Glomerular endothelial cell (primary cell): ENCODE measurements around the gene ADIPOQ. TPM values are rescaled to one million over a fixed set of nuclear protein-coding genes. Genes with fewer than 3 reads are reported as not detected.
"Not testable (repeated sequence)": the region's sequence is repeated elsewhere in the genome, so short reads cannot be mapped to it uniquely, and the experiment has no call there.

Source experiments
- DNase-seq: peaks from one replicate; pipeline ENCODE4 v3.0.0-alpha.2; 2011; ENCODE audit warnings: low read depth, low spot score; ENCODE audit errors: extremely low read depth
- total RNA-seq: library from RNA; depleted of rRNA; stranded (reverse); fragments of >200 nt; gene quantifications from 2 replicates; pipeline ENCODE4 v1.2.3, GENCODE V29; 2015

ADIPOQ gene
- total RNA-seq, 1 donor from 2014 or later = not detected

DNA sequence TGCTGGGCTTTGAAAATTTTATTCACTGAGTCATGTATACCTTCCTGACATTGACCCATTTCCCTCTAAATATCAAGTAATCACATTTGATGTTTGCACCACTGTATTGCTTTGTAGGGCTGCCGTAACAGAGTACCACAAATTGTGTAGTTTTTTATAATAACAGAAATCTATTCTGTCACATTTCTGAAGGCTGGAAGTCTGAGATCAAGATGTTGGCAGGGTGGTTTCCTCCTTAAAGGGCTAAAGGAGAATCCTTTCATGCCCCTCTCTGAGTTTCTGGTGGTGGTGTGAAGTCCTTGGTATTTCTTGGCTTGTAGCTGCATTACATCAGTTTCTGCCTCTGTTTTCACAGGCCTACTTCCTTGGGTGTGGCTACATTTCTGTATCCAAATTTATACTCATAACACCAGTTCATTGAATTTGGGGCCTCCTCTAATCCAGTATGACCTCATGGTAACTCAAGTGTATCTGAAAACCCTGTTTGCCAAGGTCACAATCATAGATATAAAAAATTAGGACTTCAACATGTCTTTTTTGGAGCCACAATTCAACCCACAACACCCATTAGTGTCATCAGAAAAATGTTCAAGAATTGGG lies 58.7 kb downstream of the ADIPOQ start:
- no peak for DNase-seq

DNA sequence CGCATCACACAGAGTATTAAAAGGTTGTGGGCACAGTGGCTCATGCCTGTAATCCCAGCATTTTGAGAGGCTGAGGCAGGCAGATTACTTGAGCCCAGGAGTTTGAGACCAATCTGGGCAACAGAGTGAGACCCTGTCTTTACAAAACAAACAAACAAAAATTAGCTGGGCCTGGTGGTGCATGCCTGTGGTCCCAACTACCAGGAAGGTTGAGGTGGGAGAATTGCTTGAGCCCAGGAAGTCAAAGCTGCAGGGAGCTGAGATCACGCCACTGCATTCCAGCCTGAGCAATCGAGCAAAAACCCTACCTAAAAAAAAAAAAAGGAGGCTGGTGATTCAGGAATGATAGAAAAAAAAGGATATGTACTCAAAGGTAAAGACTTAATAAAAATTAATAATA lies 59.6 kb downstream of the ADIPOQ start:
- DNase-seq = no peak

DNA sequence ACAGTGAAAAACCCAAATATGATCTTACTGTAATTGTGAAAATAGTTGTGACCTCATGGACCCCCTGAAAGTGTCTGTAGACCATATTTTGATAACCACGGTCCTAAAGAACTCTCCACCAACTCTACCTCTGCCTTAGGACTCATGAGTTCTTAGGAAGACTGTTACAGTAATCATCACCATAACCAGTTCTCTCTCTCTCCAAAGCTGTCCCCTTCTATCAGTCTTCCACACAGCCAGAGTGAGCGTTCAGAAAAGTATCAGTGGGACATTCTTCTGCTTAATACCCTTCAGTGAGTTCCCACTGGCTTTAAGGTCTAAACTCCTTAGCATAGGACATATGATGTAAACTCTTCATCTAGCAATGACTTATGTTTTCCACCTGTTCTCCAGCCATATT lies 60.2 kb downstream of the ADIPOQ start:
- no peak for DNase-seq

DNA sequence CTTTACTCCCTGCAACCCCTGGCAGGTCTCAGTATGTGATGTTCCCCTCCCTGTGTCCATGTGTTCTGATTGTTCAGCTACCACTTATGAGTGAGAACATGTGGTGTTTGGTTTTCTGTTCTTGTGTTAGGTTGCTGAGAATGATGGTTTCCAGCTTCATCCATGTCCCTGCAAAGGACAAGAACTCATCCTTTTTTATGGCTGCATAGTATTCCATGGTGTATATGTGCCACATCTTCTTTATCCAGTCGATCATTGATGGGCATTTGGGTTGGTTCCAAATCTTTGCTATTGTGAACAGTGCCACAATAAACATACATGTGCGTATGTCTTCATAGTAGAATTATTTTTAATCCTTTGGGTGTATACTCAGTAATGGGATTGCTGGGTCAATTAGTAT lies 61.2 kb downstream of the ADIPOQ start:
- not testable (repeated sequence) for DNase-seq

DNA sequence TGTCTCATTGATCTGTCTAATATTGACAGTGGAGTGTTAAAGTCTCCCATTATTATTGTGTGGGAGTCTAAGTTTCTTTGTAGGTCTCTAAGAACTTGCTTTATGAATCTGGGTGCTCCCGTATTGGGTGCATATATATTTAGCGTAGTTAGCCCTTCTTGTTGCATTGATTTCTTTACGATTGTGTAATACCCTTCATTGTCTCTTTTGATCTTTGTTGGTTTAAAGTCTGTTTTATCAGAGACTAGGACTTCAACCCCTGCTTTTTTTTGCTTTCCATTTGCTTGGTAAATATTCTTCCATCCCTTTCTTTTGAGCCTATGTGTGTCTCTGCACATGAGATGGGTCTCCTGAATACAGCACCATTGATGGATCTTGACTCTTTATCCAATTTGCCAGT lies 64.6 kb downstream of the ADIPOQ start:
- DNase-seq = not testable (repeated sequence)

Other genes starting within 250 kb of the ADIPOQ start
- gene AHSG, start 229.7 kb upstream of the ADIPOQ start, total RNA-seq = not detected in 2 replicates
- not detected in 2 replicates for gene FETUB, start 202.3 kb upstream of the ADIPOQ start, total RNA-seq
- not detected in 2 replicates for gene HRG, start 176.7 kb upstream of the ADIPOQ start, total RNA-seq
- not detected in 2 replicates for gene KNG1, start 125.4 kb upstream of the ADIPOQ start, total RNA-seq
- 233 and 236 TPM in 2 replicates for gene EIF4A2, start 59.1 kb upstream of the ADIPOQ start, total RNA-seq
- 15.4 and 27.3 TPM in 2 replicates for gene RFC4, start 36.2 kb upstream of the ADIPOQ start, total RNA-seq
- gene ST6GAL1, start 87.8 kb downstream of the ADIPOQ start, total RNA-seq = 81.4 and 89.0 TPM in 2 replicates